PC-9 (cell line): ENCODE measurements around the gene SLAMF1. TPM values are rescaled to one million over a fixed set of nuclear protein-coding genes. Genes with fewer than 3 reads are reported as not detected.

Experiments
- BruUV-seq: library from RNA; stranded (reverse); fragments of 400-500 nt; replicated peaks from 2 replicates; lab custom pipeline; 2021; lab: Mats Ljungman, UMichigan
- CTCF ChIA-PET: fragments of 300-600 bp; sonication (Branson Sonifier 250); formaldehyde crosslinking; loops from one replicate; lab custom pipeline; 2022; ENCODE audit warnings: antibody characterized with exemption; lab: Charles Lee
- POLR2A ChIA-PET: fragments of 300-600 bp; sonication (Branson Sonifier 250); formaldehyde crosslinking; loops from one replicate; lab custom pipeline; 2022; ENCODE audit warnings: antibody characterized with exemption; ENCODE audit not compliant: unreplicated experiment; lab: Charles Lee
- DNase-seq, 2 experiments: peaks; one replicate each; pipeline versions ENCODE4 v3.0.0 to v3.0.0-alpha.2; 2015 to 2022; ENCODE audit warnings: mixed read lengths in 1 of 2
- H2AFZ ChIP-seq: fragments of 200-600 bp; sonication (generic); 2 replicates; pipeline ENCODE4 v1.8.1; 2017; ENCODE audit warnings: antibody characterized with exemption
- H3F3A ChIP-seq: fragments of 200-600 bp; sonication (generic); 2 replicates; pipeline ENCODE4 v1.8.1; 2017; ENCODE audit warnings: antibody characterized with exemption, mild to moderate bottlenecking, low read depth; ENCODE audit not compliant: insufficient read depth
- H3K27ac ChIP-seq: fragments of 200-600 bp; sonication (generic); 2 replicates; pipeline ENCODE4 v1.6.1; 2016; ENCODE audit warnings: mixed run types
- H3K27me3 ChIP-seq: fragments of 200-600 bp; sonication (generic); 2 replicates; pipeline ENCODE4 v1.6.1; 2016; ENCODE audit warnings: low read depth, mixed run types; ENCODE audit not compliant: insufficient read depth
- H3K36me3 ChIP-seq: fragments of 200-600 bp; sonication (generic); 2 replicates; pipeline ENCODE4 v1.6.1; 2016; ENCODE audit warnings: low read depth, mixed run types
- H3K4me1 ChIP-seq: fragments of 200-600 bp; sonication (generic); replicated peaks from 2 replicates; pipeline ENCODE4 v1.6.1; 2016; ENCODE audit warnings: mixed run types; ENCODE audit not compliant: insufficient read depth
- H3K4me2 ChIP-seq: fragments of 200-600 bp; sonication (generic); 2 replicates; pipeline ENCODE4 v1.6.1; 2017; ENCODE audit warnings: mixed run types
- H3K4me3 ChIP-seq: fragments of 200-600 bp; sonication (generic); 2 replicates; pipeline ENCODE4 v1.6.1; 2016; ENCODE audit warnings: mixed run types
- H3K79me2 ChIP-seq: fragments of 200-600 bp; sonication (generic); 2 replicates; pipeline ENCODE4 v1.6.1; 2017; ENCODE audit warnings: low read depth, mixed run types
- H3K9me2 ChIP-seq: fragments of 200-600 bp; sonication (generic); 2 replicates; pipeline ENCODE4 v1.8.1; 2017; ENCODE audit warnings: mild to moderate bottlenecking; ENCODE audit not compliant: insufficient read depth
- H3K9me3 ChIP-seq: fragments of 200-600 bp; sonication (generic); 2 replicates; pipeline ENCODE4 v1.8.1; 2016; ENCODE audit warnings: low read depth; ENCODE audit not compliant: insufficient read depth
- H4K20me1 ChIP-seq: fragments of 200-600 bp; sonication (generic); 2 replicates; pipeline ENCODE4 v1.8.1; 2017; ENCODE audit not compliant: insufficient read depth
- EZH2 ChIP-seq: fragments of 200-600 bp; sonication (generic); IDR thresholded peaks from 2 replicates; pipeline ENCODE4 v1.8.0; 2017; ENCODE audit warnings: antibody characterized with exemption, low read depth
- intact Hi-C: fragments of 100-400 bp; cut with micrococcal nuclease; formaldehyde crosslinking; loops from one replicate; pipeline ENCODE4 v1.10.0; 2022; ENCODE audit not compliant: unreplicated experiment
- total RNA-seq: library from RNA; stranded (reverse); gene quantifications from 2 replicates; pipeline ENCODE4 v1.2.3, GENCODE V29; 2021
- TF ChIP-seq, protein P1 (sequence below): fragments of 200-600 bp; sonication (generic); conservative IDR thresholded peaks from 2 replicates; pipeline ENCODE4 v1.6.1; 2017; ENCODE audit warnings: mixed run types, antibody characterized with exemption, mild to moderate bottlenecking, moderate library complexity

The SLAMF1 gene
- total RNA-seq, 1 experiment from 2014 or later: not detected

DNA sequence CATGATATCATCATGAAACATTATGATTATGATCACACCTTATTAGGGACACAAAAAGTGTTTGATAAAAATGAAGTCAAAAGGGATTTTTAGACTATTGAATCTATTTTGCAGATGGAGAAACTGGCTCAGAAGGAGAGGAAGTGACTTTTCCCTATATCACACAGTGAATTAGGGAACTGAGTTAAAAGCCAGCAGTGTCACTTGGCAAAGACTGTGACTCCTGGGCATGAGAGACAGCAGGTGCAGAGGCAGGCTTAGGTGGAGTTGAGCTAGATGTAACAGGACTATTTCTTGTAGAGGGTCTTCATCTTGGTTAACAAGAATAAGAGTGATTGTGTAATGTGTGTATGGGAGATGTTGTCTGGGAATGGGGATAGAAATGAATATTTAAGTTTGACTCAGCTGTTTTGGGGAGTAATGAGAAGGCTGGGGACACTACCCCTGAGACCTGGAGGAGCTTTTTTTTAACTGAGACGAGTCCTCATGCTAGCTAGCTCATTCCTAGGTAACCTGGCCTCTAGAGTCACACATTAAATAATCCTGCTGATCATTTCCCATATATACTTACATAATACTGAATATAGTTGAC, 66.5 kb downstream of the SLAMF1 start:
- DNase-seq: no peak
- no peaks in the 10 kb centered on the region for H3K79me2 ChIP-seq
- no TSS peak for BruUV-seq
- no peak overlapping the region for H3K4me2 ChIP-seq
- no peaks in the 10 kb centered on the region for H3K9me2 ChIP-seq
- no peak overlapping the region for H3K4me3 ChIP-seq
- intact Hi-C loops: no loop called here
- no peaks in the 10 kb centered on the region for H4K20me1 ChIP-seq
- CTCF ChIA-PET: no interaction called here
- no peaks in the 10 kb centered on the region for H3F3A ChIP-seq
- H2AFZ ChIP-seq: no peak overlapping the region
- no peak overlapping the region for H3K27ac ChIP-seq
- POLR2A ChIA-PET: no interaction called here
- TF ChIP-seq, protein P1, sequence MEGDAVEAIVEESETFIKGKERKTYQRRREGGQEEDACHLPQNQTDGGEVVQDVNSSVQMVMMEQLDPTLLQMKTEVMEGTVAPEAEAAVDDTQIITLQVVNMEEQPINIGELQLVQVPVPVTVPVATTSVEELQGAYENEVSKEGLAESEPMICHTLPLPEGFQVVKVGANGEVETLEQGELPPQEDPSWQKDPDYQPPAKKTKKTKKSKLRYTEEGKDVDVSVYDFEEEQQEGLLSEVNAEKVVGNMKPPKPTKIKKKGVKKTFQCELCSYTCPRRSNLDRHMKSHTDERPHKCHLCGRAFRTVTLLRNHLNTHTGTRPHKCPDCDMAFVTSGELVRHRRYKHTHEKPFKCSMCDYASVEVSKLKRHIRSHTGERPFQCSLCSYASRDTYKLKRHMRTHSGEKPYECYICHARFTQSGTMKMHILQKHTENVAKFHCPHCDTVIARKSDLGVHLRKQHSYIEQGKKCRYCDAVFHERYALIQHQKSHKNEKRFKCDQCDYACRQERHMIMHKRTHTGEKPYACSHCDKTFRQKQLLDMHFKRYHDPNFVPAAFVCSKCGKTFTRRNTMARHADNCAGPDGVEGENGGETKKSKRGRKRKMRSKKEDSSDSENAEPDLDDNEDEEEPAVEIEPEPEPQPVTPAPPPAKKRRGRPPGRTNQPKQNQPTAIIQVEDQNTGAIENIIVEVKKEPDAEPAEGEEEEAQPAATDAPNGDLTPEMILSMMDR: no peak
- TF ChIP-seq EZH2: no peak
- peaks cover 10% of the 10 kb centered on the region; the same call in 1 of the 2 replicates for H3K27me3 ChIP-seq
- no peaks in the 10 kb centered on the region for H3K4me1 ChIP-seq
- no peaks in the 10 kb centered on the region for H3K9me3 ChIP-seq
- H3K36me3 ChIP-seq: no peaks in the 10 kb centered on the region

DNA sequence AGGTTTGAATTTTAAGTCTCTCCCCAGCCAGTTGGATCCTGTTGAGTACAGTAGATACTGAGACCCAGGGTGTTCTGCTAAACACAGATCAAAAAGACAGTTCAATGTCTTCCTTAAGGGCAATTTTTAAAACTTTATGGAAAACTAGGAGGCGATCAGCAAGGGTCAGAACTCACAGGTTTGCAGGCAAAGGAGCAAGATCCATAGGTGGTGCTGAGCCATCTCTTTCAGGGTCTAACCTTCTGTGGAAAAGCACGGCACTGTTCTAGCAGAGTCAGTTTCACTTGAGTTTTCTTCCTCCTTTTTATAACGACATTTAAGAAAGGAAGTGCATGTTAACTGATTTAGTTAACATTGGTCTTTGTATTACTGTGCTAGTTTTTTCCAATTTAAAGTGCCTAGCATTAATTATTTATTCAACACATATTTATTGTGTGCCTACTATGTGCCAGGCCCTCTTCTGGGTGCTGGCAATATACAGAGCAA, 67.6 kb downstream of the SLAMF1 start, which contains the start of gene CD84:
TSS of gene CD84 (minus strand) at position 281 of the 486 bp plus-strand sequence. CDS start at position 222, 59 bp downstream.
- H3K79me2 ChIP-seq: no peaks in the 10 kb centered on the region
- POLR2A ChIA-PET: no interaction called here
- H2AFZ ChIP-seq: no peak within 1 kb of the TSS
- no peak within 1 kb of the TSS for H3K4me3 ChIP-seq
- CTCF ChIA-PET: no interaction called here
- H3K9me3 ChIP-seq: no peaks in the 10 kb centered on the region
- H3K36me3 ChIP-seq: no peaks in the 10 kb centered on the region
- no peak for DNase-seq
- no peak within 1 kb of the TSS for H3K27ac ChIP-seq
- no TSS peak for BruUV-seq
- H3K9me2 ChIP-seq: no peaks in the 10 kb centered on the region
- H4K20me1 ChIP-seq: no peaks in the 10 kb centered on the region
- H3K4me2 ChIP-seq: no peak within 1 kb of the TSS
- H3K4me1 ChIP-seq: no peaks in the 10 kb centered on the region
- H3F3A ChIP-seq: no peaks in the 10 kb centered on the region
- TF ChIP-seq EZH2: no peak
- TF ChIP-seq, protein P1: no peak
- intact Hi-C loops: no loop called here
- peaks cover 10% of the 10 kb centered on the region; the same call in 1 of the 2 replicates for H3K27me3 ChIP-seq

DNA sequence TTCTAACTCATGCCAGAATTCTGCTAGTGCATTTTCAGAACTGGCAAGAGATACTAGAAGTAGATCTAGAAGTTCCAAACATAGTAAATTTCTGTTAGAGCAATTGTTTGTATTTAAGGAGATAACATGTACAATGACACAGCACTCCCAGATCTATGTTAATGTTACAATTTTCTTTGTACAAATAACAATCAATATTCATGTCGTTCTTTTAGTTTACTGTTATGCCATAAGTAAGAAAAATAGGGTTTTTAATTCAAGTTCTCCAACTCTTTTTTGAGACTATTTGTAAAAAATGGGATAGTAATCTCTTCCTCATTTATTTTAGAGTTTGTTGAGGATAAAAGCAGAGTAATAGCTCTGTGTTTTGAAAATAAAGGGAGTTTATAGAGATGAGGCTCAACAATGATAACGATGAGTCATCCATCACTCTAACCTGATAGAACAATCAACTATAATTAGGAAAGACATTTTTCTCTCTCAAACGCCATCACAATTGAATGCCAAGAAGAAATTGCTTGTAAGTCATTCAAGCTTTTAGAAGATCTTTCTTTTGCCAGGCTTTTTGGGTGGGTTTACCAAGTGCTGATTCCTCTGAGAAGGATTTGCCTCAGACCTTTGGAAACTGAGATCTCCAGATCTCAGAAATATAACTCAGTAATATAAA, 68.2 kb downstream of the SLAMF1 start:
- CTCF ChIA-PET: no interaction called here
- no peak overlapping the region for H3K27ac ChIP-seq

More for the DNA sequence above, 68.2 kb downstream of the SLAMF1 start:
- Histone ChIP-seq H3K79me2 (no peaks in the 10 kb centered on the region), H4K20me1 (no peaks in the 10 kb centered on the region), H3K36me3 (no peaks in the 10 kb centered on the region), H3K4me1 (no peaks in the 10 kb centered on the region), H3K4me2 (no peak overlapping the region), H3K9me3 (no peaks in the 10 kb centered on the region), H3F3A (no peaks in the 10 kb centered on the region), H3K4me3 (no peak overlapping the region), H3K27me3 (peaks cover 10% of the 10 kb centered on the region; the same call in 1 of the 2 replicates), H2AFZ (no peak overlapping the region), H3K9me2 (no peaks in the 10 kb centered on the region)
- POLR2A ChIA-PET: no interaction called here
- BruUV-seq: no TSS peak
- intact Hi-C loops: no loop called here
- TF ChIP-seq EZH2: no peak
- TF ChIP-seq, protein P1: no peak
- DNase-seq: no peak
